Right renal pelvis (tissue), 4 donors: ENCODE measurements around the gene SMAP1. TPM values are rescaled to one million over a fixed set of nuclear protein-coding genes. Genes with fewer than 3 reads are reported as not detected.

Source experiments
- DNase-seq, 4 donors: peaks; one replicate each; pipeline ENCODE4 v3.0.0-alpha.2; 2013; ENCODE audit warnings: low read depth in 4 of 4, low spot score in 3 of 4, missing footprints in 1 of 4
- polyA plus RNA-seq, 4 donors: library from polyadenylated mRNA; unstranded; fragments of 120-200 nt; gene quantifications; one replicate each; pipeline ENCODE4 v1.2.1, GENCODE V29; 2013; ENCODE audit not compliant: insufficient read length in 4 of 4

The SMAP1 gene
- polyA plus RNA-seq, 4 donors = 27.3 to 35.0 (median 32.0) TPM

- no peak for DNase-seq
Measured at GRCh38 chr6:70838907-70839285, 171.2 kb downstream of the SMAP1 start.

DNA sequence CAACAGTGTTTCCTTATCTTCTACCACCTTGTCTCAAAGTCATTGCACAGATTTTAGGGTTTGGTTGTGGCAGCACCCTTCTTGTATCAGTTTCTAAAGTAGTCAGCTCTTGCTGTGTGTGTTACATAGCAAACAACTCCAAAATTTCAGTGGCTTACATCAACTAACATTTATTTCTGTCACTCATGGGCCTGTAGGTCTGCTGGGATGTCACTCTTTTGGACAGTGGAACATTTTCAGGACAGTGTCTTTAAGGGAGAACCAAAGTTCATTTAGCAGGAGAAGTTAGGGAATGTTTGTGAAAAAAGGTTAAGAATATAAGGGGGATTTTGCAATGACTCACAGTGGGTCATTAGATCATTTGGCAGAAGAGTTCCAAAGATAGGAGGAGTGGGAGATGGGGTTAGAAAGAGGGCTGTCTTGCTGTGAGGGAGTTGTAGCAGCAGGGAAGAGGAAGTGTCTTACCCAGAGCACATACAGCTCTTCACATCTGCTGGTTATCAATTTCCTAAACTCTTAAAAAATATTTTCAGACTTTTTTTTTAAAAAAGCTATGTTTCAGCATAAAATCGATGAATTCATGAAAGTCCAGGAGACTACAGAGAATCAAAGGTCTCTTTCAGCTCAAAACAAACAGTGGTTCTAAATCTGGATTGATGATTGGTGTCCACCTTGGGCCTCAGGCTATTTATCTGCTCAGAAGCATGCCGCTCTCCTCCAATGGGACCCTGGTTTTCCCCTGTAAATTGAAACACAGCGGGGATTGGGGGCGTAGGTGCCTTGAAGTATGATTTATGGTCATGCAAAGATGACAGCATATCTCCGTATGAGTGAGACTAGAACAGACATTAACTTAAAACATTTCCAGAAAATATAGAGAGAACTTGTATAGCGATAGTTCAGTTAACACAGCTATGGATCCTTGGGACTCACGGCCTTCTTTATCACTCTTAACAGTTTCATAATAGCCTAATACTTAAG, 171.9 kb downstream of the SMAP1 start:
- no peak for DNase-seq

DNA sequence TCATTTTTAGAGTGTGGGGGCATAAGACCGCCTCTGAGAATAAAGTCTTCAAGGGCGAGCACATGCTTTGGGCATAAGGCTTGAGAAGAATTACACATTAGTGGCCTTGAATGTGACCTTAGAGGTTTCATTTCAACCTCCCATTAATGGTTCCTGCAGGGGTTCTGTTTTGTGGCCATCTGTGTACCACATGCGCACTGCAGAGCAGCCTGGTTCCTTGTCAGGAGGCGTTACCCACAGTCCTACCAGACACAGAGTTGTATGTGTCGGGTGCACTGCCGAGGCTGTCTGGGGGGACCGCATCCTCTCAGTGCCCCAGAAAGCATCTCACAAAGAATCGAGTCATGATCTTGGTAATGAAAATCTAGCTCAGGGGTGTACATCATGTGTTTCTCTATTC, 173.4 kb downstream of the SMAP1 start:
- DNase-seq = no peak

DNA sequence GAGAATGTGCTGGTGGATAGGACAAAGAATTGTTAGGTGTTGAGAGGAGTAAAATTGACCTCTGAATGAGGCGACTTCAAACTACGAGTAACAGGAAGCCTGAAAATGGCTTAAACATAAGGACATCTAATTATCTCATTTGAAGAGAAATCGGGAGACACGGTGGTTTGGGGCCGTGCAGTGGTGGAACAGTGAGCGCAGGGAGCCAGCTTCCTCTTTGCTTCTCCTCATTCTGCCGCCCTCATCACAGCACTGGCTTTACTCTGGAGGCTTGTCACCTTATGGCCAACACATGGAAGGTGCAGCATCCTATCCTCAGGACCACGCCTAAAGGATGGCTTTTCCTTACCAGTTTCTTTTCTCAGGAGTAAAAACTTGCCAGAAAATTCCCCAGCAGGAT, 174.9 kb downstream of the SMAP1 start:
- DNase-seq = no peak

DNA sequence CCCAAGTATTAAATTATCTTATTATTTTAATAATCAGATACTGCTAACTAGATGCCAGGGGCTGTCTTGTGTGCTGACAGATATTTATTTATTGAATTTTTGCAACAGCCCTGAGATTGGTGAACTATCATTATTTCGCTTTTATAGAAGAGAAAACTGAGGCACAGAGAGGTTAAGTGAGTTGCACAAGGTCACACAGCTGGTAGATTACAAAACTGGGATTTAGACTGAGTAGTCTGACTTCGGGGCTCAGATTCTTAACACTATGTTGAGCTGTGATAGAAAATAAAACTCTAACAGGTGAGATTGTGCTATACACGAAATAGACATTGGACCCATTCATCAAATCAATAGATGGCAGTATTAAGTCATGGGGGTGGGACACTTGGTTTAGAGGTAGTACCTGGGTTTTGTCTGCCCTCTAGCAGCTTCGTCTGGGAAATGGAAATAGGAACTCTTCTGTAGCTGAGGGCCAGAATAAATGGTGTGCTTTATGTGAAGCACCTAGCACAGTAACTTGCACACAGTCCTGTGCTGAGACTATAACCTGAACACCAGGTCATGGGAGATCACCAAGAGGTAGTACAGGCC, 175.7 kb downstream of the SMAP1 start:
- DNase-seq = no peak

DNA sequence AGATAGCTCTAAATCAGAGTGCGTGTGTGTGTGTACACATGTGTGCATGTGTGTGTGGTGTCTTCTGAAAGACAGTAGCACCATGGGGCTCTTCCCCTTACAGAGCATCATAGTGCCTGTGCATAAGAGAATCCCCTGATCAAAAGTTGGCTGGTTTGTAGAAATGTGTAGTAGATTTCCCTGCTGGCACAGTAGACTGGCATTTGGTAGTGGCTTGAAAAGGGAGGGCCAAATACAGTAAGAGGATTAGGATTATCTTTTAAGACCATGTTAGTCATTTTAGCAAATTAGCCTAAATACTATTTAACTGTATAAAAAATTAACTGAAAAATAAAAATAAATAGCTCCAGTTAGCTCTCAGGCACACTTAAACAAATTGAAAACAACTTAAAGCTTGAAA, 176.6 kb downstream of the SMAP1 start:
- no peak for DNase-seq

- no peak for DNase-seq
Measured at GRCh38 chr6:70846207-70846835, 178.6 kb downstream of the SMAP1 start.

DNA sequence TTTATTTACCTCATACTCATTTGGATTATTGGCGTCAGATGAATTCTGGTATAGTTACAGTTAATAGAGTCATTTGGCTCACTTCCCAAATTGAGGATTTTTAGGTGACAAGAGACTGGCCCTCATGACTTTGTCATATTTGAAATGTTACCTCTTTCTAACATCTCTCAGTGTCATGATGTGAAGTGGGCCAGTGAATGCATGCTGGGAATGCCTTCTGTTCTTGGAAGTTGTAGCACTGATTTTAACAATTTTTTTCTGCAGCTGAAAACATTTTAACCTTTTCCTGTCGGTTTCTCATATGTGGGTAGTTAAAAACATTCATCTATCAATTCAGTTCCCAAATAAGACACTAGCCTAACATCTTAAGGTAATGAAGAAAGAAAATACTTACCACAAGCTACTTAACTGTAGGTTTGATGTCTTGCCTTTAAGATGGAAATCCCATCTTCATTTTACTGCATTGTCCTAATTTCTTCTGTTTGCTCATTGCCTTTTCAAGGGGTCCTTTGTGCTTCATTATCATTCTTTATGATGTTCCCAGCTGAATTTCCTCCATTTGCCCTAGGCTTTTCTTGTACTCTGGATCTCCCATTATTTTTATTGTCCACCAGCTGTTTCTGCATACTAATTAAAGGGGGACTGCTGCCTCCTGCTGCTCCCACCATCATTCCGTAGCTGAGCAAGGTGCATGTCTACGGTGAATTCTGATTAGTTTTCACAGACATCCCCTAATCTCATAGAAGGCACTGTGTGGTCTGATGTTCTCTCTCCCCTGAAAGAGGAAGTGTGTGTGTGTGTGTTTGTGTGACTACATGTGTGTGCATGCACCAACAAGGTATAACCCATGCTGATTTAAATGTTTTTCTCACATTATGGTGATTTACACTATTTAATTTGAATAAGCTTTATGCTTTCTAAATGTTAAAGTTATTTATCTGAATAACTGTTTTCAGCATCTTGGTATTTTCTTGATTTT, 179.7 kb downstream of the SMAP1 start:
- DNase-seq = no peak

GRCh38 chr6:70849348-70850069, 181.8 kb downstream of the SMAP1 start:
- no peak for DNase-seq

DNA sequence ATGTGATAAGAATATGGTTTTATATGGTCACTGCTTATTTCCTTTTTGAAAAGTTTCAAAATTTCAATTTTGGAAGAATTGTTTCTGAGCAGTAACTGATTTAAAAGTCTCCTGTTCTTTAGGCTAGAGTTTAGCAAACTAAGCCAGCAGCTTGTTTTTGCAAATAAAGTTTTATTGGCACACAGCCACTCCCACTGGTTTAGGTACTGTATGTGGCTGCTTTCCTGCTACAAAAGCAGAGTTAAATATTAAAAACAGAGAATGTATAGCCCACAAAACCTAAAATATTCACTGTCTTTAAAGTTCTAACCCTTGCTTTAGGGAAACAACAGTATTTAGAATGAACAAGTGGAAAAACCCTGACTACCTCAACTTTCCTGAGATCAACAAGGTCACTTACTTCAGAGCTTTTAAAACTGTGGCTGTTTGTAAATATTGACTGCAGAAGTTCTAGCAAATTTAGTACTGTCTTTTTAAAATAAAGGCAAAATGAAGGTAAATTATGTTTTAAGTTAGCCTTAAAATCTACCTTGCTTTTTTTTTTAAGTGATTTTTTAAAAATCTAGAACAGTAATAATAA, 185.1 kb downstream of the SMAP1 start:
- no peak for DNase-seq

- DNase-seq = no peak
Measured at GRCh38 chr6:70857387-70858077, 189.8 kb downstream of the SMAP1 start.

- DNase-seq = no peak
Measured at GRCh38 chr6:70860045-70860444, 192.4 kb downstream of the SMAP1 start.

DNA sequence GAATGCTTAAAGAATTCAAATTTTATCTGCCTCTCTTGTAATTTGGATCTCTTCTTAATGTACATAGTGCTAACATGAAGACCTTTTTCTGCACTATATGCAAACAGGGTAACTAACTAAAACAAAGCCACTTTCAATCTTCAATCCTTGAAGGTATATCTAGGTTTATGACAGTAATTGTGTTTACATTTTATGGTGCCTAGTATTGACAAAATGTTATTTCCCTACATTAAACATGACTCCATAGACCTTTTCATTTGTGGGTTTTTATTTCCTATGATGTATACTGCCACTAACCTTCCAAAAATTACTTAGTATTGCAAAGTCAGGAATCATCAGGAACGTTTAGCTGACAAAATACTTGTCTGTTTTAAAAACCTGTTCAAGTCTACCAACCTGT, 193.2 kb downstream of the SMAP1 start:
- DNase-seq = no peak

DNA sequence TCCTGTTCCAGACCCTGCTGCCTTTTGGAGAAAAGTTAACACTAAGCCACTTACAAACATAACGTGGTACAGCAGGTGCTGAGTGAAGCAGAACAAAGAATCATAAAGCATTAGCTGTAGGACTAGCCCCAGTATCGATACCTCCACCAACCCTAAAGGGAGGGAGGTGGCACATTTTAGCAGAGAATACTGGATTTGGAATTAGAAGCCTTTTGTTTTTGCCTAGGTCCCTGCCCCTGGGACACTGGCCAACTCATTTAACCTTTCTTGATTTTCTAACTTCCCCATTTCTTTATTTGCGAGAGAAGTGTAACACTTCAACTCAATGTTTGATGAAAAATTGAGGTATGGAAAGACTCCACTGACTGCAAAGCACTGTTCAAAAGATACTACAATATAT, 195.7 kb downstream of the SMAP1 start:
- no peak for DNase-seq

GRCh38 chr6:70864401-70864800, 196.7 kb downstream of the SMAP1 start:
- DNase-seq = no peak

- no peak for DNase-seq
Measured at GRCh38 chr6:70872469-70872868, 204.8 kb downstream of the SMAP1 start.

- DNase-seq = no peak
Measured at GRCh38 chr6:70874181-70874913, 206.7 kb downstream of the SMAP1 start.

GRCh38 chr6:70879496-70879895, 211.8 kb downstream of the SMAP1 start:
- DNase-seq = no peak
